Suprapubic skin (tissue), 4 donors: ENCODE results near the gene KLK2. TPM values are rescaled to one million over a fixed set of nuclear protein-coding genes. Genes with fewer than 3 reads are reported as not detected.

ENCODE experiments used
- DNase-seq, 2 donors: peaks; one replicate each; pipeline ENCODE4 v3.0.0-alpha.2; 2019; ENCODE audit warnings: low spot score in 2 of 2
- H3K27ac ChIP-seq: fragments of 200-600 bp; sonication (generic); one replicate; pipeline ENCODE4 v1.5.1; 2019
- H3K27me3 ChIP-seq: fragments of 200-600 bp; sonication (generic); one replicate; pipeline ENCODE4 v1.5.1; 2019
- H3K36me3 ChIP-seq: fragments of 200-600 bp; sonication (generic); one replicate; pipeline ENCODE4 v1.5.1; 2019
- H3K4me1 ChIP-seq: fragments of 200-600 bp; sonication (generic); one replicate; pipeline ENCODE4 v1.5.1; 2019
- H3K4me3 ChIP-seq: fragments of 200-600 bp; sonication (generic); one replicate; pipeline ENCODE4 v1.5.1; 2019; ENCODE audit warnings: mild to moderate bottlenecking
- H3K9me3 ChIP-seq: fragments of 200-600 bp; sonication (generic); one replicate; pipeline ENCODE4 v1.5.1; 2019
- EP300 ChIP-seq: sonication (generic); formaldehyde crosslinking; IDR thresholded peaks from one replicate; pipeline ENCODE4 v1.6.1; 2017; ENCODE audit warnings: antibody characterized with exemption
- POLR2A ChIP-seq, 2 donors: fragments of 450-650 bp; IDR thresholded peaks; one replicate each; pipeline ENCODE4 v1.6.1; 2017; ENCODE audit warnings: antibody characterized with exemption in 2 of 2, mild to moderate bottlenecking in 2 of 2, moderate library complexity in 2 of 2
- POLR2AphosphoS5 ChIP-seq, 3 donors: sonication (generic); formaldehyde crosslinking; IDR thresholded peaks; one replicate each; pipeline ENCODE4 v1.6.1; 2017; ENCODE audit warnings: antibody characterized with exemption in 3 of 3
- WGBS: methylation state at CpG from one replicate; pipeline ENCODE4 v1.1.5; 2018; 5-methylcytosine and 5-hydroxymethylcytosine counted together
- total RNA-seq, 4 donors: library from RNA; depleted of rRNA; stranded (reverse); fragments of >200 nt; gene quantifications; one replicate each; pipeline ENCODE4 v1.1.0, GENCODE V29; 2016
- TF ChIP-seq, protein P1 (sequence below), 2 donors: fragments of 200-600 bp in 1 of 2; fragments of 450-650 bp in 1 of 2; sonication (generic) in 1 of 2; IDR thresholded peaks; one replicate each; pipeline ENCODE4 v1.5.1; 2016 to 2019; ENCODE audit warnings: antibody characterized with exemption in 2 of 2, mild to moderate bottlenecking in 1 of 2, moderate library complexity in 1 of 2

KLK2 gene
- total RNA-seq, 4 donors from 2014 or later, result not detected

DNA sequence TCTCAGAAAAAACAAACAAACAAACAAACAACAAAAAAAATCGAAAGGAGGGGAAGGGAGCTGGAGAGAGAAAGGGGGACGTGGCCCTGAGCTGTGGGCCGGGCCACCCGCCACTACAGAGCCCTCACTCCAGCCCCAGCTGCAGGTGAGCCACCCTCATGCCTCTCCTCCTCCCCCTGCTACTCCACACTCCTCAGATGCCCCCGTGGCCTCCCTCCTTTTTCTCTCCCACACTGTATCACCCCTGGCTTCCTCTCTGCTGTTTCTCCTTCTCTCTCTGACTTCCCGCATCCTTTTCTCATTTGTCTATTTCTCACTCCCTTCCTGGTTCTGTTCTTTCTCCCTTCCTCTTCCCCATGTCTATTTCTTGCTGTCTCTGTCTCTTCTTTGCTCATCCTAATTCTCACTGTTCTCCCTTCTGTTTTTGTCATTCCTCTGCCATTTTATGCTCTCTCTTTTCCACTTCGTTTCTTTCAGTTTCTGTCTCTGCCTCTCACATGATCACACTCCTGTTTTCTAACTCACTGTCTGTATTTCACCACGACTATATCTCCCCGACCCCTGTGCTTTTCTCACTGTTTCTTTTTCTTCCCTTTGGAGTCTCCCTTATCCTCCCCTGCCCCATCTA lies 2.7 kb downstream of the KLK2 start:
- Histone ChIP-seq H3K4me3 (no peak overlapping the region), H3K27me3 (peaks cover 67% of the 10 kb centered on the region)

DNA sequence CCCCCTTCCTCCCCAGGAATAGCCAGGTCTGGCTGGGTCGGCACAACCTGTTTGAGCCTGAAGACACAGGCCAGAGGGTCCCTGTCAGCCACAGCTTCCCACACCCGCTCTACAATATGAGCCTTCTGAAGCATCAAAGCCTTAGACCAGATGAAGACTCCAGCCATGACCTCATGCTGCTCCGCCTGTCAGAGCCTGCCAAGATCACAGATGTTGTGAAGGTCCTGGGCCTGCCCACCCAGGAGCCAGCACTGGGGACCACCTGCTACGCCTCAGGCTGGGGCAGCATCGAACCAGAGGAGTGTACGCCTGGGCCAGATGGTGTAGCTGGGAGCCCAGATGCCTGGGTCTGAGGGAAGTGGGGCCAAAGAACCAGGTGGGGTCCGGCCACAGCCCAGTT lies 3.2 kb downstream of the KLK2 start:
- H3K27me3 ChIP-seq, result peaks cover 67% of the 10 kb centered on the region
- TF ChIP-seq, protein P1, sequence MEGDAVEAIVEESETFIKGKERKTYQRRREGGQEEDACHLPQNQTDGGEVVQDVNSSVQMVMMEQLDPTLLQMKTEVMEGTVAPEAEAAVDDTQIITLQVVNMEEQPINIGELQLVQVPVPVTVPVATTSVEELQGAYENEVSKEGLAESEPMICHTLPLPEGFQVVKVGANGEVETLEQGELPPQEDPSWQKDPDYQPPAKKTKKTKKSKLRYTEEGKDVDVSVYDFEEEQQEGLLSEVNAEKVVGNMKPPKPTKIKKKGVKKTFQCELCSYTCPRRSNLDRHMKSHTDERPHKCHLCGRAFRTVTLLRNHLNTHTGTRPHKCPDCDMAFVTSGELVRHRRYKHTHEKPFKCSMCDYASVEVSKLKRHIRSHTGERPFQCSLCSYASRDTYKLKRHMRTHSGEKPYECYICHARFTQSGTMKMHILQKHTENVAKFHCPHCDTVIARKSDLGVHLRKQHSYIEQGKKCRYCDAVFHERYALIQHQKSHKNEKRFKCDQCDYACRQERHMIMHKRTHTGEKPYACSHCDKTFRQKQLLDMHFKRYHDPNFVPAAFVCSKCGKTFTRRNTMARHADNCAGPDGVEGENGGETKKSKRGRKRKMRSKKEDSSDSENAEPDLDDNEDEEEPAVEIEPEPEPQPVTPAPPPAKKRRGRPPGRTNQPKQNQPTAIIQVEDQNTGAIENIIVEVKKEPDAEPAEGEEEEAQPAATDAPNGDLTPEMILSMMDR (IDR thresholded peaks at IDR 0.05), result no peak
- TF ChIP-seq POLR2A (IDR thresholded peaks at IDR 0.05) (no peak), EP300 (no peak), POLR2AphosphoS5 (IDR thresholded peaks at IDR 0.05) (no peak)
- no peaks in the 10 kb centered on the region for H3K36me3 ChIP-seq
- DNase-seq, result no peak
- no peak overlapping the region for H3K27ac ChIP-seq
- H3K9me3 ChIP-seq, result no peaks in the 10 kb centered on the region
- WGBS, result 52% methylated on average over 3 of the region's 7 CpGs
- H3K4me1 ChIP-seq, result no peaks in the 10 kb centered on the region
- H3K4me3 ChIP-seq, result no peak overlapping the region

More for the DNA sequence above, 2.7 kb downstream of the KLK2 start:
- Histone ChIP-seq H3K9me3 (no peaks in the 10 kb centered on the region), H3K4me1 (no peaks in the 10 kb centered on the region), H3K27ac (no peak overlapping the region), H3K36me3 (no peaks in the 10 kb centered on the region)
- TF ChIP-seq POLR2AphosphoS5 (IDR thresholded peaks at IDR 0.05), result no peak
- no peak for TF ChIP-seq POLR2A (IDR thresholded peaks at IDR 0.05)
- TF ChIP-seq, protein P1 (IDR thresholded peaks at IDR 0.05), result no peak
- TF ChIP-seq EP300, result no peak
- no peak for DNase-seq
- WGBS, result 39% methylated on average over 9 of the region's 9 CpGs

DNA sequence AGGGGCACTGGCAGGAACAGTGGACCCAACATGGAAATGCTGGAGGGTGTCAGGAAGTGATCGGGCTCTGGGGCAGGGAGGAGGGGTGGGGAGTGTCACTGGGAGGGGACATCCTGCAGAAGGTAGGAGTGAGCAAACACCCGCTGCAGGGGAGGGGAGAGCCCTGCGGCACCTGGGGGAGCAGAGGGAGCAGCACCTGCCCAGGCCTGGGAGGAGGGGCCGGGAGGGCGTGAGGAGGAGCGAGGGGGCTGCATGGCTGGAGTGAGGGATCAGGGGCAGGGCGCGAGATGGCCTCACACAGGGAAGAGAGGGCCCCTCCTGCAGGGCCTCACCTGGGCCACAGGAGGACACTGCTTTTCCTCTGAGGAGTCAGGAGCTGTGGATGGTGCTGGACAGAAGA lies 4.1 kb downstream of the KLK2 start:
- WGBS, result 36% methylated on average over 8 of the region's 8 CpGs
- TF ChIP-seq, protein P1 (IDR thresholded peaks at IDR 0.05), result no peak
- TF ChIP-seq POLR2A (IDR thresholded peaks at IDR 0.05), result no peak
- no peaks in the 10 kb centered on the region for H3K4me1 ChIP-seq
- DNase-seq, result no peak
- no peak overlapping the region for H3K27ac ChIP-seq
- H3K4me3 ChIP-seq, result no peak overlapping the region
- H3K36me3 ChIP-seq, result no peaks in the 10 kb centered on the region
- H3K27me3 ChIP-seq, result peaks cover 67% of the 10 kb centered on the region
- H3K9me3 ChIP-seq, result no peaks in the 10 kb centered on the region

DNA sequence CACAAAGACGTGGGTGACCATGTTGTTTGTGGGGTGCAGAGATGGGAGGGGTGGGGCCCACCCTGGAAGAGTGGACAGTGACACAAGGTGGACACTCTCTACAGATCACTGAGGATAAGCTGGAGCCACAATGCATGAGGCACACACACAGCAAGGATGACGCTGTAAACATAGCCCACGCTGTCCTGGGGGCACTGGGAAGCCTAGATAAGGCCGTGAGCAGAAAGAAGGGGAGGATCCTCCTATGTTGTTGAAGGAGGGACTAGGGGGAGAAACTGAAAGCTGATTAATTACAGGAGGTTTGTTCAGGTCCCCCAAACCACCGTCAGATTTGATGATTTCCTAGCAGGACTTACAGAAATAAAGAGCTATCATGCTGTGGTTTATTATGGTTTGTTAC lies 5.6 kb downstream of the KLK2 start:
- TF ChIP-seq POLR2AphosphoS5 (IDR thresholded peaks at IDR 0.05), result no peak
- TF ChIP-seq EP300, result no peak
- TF ChIP-seq, protein P1 (IDR thresholded peaks at IDR 0.05), result no peak
- TF ChIP-seq POLR2A (IDR thresholded peaks at IDR 0.05), result no peak
- Histone ChIP-seq H3K27me3 (peaks cover 60% of the 10 kb centered on the region), H3K36me3 (no peaks in the 10 kb centered on the region), H3K4me3 (no peak overlapping the region), H3K9me3 (no peaks in the 10 kb centered on the region), H3K4me1 (no peaks in the 10 kb centered on the region), H3K27ac (no peak overlapping the region)
- no peak for DNase-seq
- 54% methylated on average over 5 of the region's 5 CpGs for WGBS

DNA sequence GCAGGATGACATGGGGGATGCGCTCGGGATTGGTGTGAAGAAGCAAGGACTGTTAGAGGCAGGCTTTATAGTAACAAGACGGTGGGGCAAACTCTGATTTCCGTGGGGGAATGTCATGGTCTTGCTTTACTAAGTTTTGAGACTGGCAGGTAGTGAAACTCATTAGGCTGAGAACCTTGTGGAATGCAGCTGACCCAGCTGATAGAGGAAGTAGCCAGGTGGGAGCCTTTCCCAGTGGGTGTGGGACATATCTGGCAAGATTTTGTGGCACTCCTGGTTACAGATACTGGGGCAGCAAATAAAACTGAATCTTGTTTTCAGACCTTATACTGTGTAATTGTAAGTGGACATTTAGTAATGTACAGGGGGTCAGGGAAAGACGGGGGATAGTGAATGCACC lies 7.0 kb downstream of the KLK2 start:
- peaks cover 49% of the 10 kb centered on the region for H3K27me3 ChIP-seq
- no peaks in the 10 kb centered on the region for H3K36me3 ChIP-seq
- H3K27ac ChIP-seq, result no peak overlapping the region
- WGBS, result 76% methylated on average over 5 of the region's 5 CpGs
- H3K9me3 ChIP-seq, result no peaks in the 10 kb centered on the region
- TF ChIP-seq, protein P1 (IDR thresholded peaks at IDR 0.05), result no peak
- TF ChIP-seq POLR2A (IDR thresholded peaks at IDR 0.05) (no peak), EP300 (no peak), POLR2AphosphoS5 (IDR thresholded peaks at IDR 0.05) (no peak)
- H3K4me1 ChIP-seq, result no peaks in the 10 kb centered on the region
- no peak overlapping the region for H3K4me3 ChIP-seq
- DNase-seq, result no peak
